Caco-2 (cell line): ENCODE results near the gene CNTN5. TPM values are rescaled to one million over a fixed set of nuclear protein-coding genes. Genes with fewer than 3 reads are reported as not detected.

Experiments used
- BruUV-seq: library from RNA; stranded (reverse); fragments of 400-500 nt; replicated peaks from 2 replicates; lab custom pipeline; 2021; lab: Mats Ljungman, UMichigan
- CTCF ChIA-PET: fragments of 300-600 bp; sonication (Branson Sonifier 250); formaldehyde crosslinking; loops from one replicate; lab custom pipeline; 2022; ENCODE audit warnings: antibody characterized with exemption; lab: Charles Lee
- POLR2A ChIA-PET: fragments of 300-600 bp; sonication (Branson Sonifier 250); formaldehyde crosslinking; loops from one replicate; lab custom pipeline; 2022; ENCODE audit warnings: antibody characterized with exemption; lab: Charles Lee
- DNase-seq, 2 experiments: peaks; one replicate each; pipeline versions ENCODE4 v3.0.0 to v3.0.0-alpha.2; 2020 to 2022
- H3K27me3 ChIP-seq: replicated peaks from 2 replicates; pipeline ENCODE4 v1.6.0; 2011; ENCODE audit warnings: low read length; ENCODE audit not compliant: control insufficient read depth, insufficient read depth
- H3K36me3 ChIP-seq: 2 replicates; pipeline ENCODE4 v1.5.1; 2011; ENCODE audit warnings: low read length; ENCODE audit not compliant: control insufficient read depth, insufficient read depth
- H3K4me1 ChIP-seq: fragments of 250-450 bp; sonication (Bioruptor Pico); 2 replicates; pipeline ENCODE4 v1.5.1; 2020; ENCODE audit warnings: mild to moderate bottlenecking
- H3K4me3 ChIP-seq: 2 replicates; pipeline ENCODE4 v1.5.1; 2011; ENCODE audit warnings: low read depth, mild to moderate bottlenecking, control low read depth, low read length
- H3K9me3 ChIP-seq: fragments of 250-450 bp; sonication (Bioruptor Pico); 2 replicates; pipeline ENCODE4 v1.5.1; 2020; ENCODE audit warnings: mild to moderate bottlenecking, moderate library complexity
- H3K27ac Mint-ChIP-seq: one replicate; pipeline ENCODE4 v1.8.0; 2022; ENCODE audit warnings: mixed read lengths; ENCODE audit not compliant: unreplicated experiment
- H3K27me3 Mint-ChIP-seq: one replicate; pipeline ENCODE4 v1.8.0; 2022; ENCODE audit warnings: mixed read lengths; ENCODE audit not compliant: insufficient read depth, unreplicated experiment
- H3K36me3 Mint-ChIP-seq: one replicate; pipeline ENCODE4 v1.8.0; 2022; ENCODE audit warnings: mild to moderate bottlenecking, mixed read lengths; ENCODE audit not compliant: insufficient read depth, unreplicated experiment
- H3K4me1 Mint-ChIP-seq: one replicate; pipeline ENCODE4 v1.8.0; 2022; ENCODE audit warnings: low read depth, mixed read lengths; ENCODE audit not compliant: unreplicated experiment
- H3K4me3 Mint-ChIP-seq: one replicate; pipeline ENCODE4 v1.8.0; 2022; ENCODE audit warnings: mild to moderate bottlenecking, moderate library complexity, mixed read lengths; ENCODE audit not compliant: unreplicated experiment
- H3K9me3 Mint-ChIP-seq: one replicate; pipeline ENCODE4 v1.8.0; 2022; ENCODE audit warnings: mixed read lengths; ENCODE audit not compliant: unreplicated experiment
- CTCF ChIP-seq, 2 experiments: fragments of 200-600 bp in 1 of 2; IDR thresholded peaks; 1 replicate in 1 of 2; 2 replicates in 1 of 2; pipeline versions ENCODE4 v1.5.1 to v1.8.0; 2011 to 2022; ENCODE audit warnings: antibody characterized with exemption in 1 of 2, control low read depth in 1 of 2, inconsistent platforms in 1 of 2, low read depth in 1 of 2, low read length in 1 of 2, mild to moderate bottlenecking in 1 of 2, moderate library complexity in 1 of 2; ENCODE audit not compliant: insufficient read depth in 1 of 2, severe bottlenecking in 1 of 2, unreplicated experiment in 1 of 2
- intact Hi-C: fragments of 100-400 bp; cut with micrococcal nuclease; formaldehyde crosslinking; loops from one replicate; pipeline ENCODE4 v1.10.0; 2022; ENCODE audit not compliant: unreplicated experiment
- total RNA-seq: library from RNA; stranded (reverse); gene quantifications from 2 replicates; pipeline ENCODE4 v1.2.3, GENCODE V29; 2022

Gene CNTN5
- total RNA-seq, 1 experiment from 2014 or later = 1.00 TPM

- ChIA-PET POLR2A (no interaction called here), CTCF (no interaction called here)
- H3K4me3 ChIP-seq = no peak overlapping the region
- no peaks in the 10 kb centered on the region for H3K36me3 ChIP-seq
- Mint-ChIP-seq H3K4me3 (no peak overlapping the region), H3K36me3 (no peaks in the 10 kb centered on the region), H3K4me1 (no peaks in the 10 kb centered on the region), H3K9me3 (peaks cover 37% of the 10 kb centered on the region), H3K27ac (no peak overlapping the region), H3K27me3 (peaks cover 2% of the 10 kb centered on the region)
- no peak for TF ChIP-seq CTCF (IDR thresholded peaks at IDR 0.05; ENCODE audit: insufficient read depth in 1 of 2, low read depth in 1 of 2, low read length in 1 of 2, severe bottlenecking in 1 of 2, unreplicated experiment in 1 of 2)
- H3K9me3 ChIP-seq = peaks cover 4% of the 10 kb centered on the region
- peak; percentile 23 to 38 for DNase-seq
- intact Hi-C loops = loop anchor here (1.0 kb wide), 3 partner anchors 197 to 247 kb away; no protein-coding TSS in a partner anchor
- H3K4me1 ChIP-seq = no peaks in the 10 kb centered on the region; the same call in 1 of the 2 replicates
- H3K27me3 ChIP-seq = no peaks in the 10 kb centered on the region
- BruUV-seq = no TSS peak
Observed at GRCh38 chr11:100328626-100329340, 1308.0 kb downstream of the CNTN5 start.

GRCh38 chr11:100329352-100329751 lies 1308.6 kb downstream of the CNTN5 start:
- BruUV-seq = no TSS peak

GRCh38 chr11:100336873-100337272 lies 1316.1 kb downstream of the CNTN5 start:
- Histone ChIP-seq H3K9me3 (peaks cover 6% of the 10 kb centered on the region; the same call in 1 of the 2 replicates), H3K27me3 (no peaks in the 10 kb centered on the region), H3K4me3 (no peak overlapping the region), H3K4me1 (no peaks in the 10 kb centered on the region), H3K36me3 (no peaks in the 10 kb centered on the region)
- ChIA-PET POLR2A (no interaction called here), CTCF (no interaction called here)
- intact Hi-C loops = no loop called here
- Mint-ChIP-seq H3K4me3 (no peak overlapping the region), H3K27ac (no peak overlapping the region), H3K27me3 (no peaks in the 10 kb centered on the region), H3K36me3 (no peaks in the 10 kb centered on the region), H3K4me1 (no peaks in the 10 kb centered on the region), H3K9me3 (peaks cover 16% of the 10 kb centered on the region)
- no TSS peak for BruUV-seq
- TF ChIP-seq CTCF (IDR thresholded peaks at IDR 0.05; ENCODE audit: insufficient read depth in 1 of 2, low read depth in 1 of 2, low read length in 1 of 2, severe bottlenecking in 1 of 2, unreplicated experiment in 1 of 2) = no peak
- no peak for DNase-seq

More at GRCh38 chr11:100329352-100329751, 1308.6 kb downstream of the CNTN5 start:
- no peak for DNase-seq
- CTCF ChIA-PET = no interaction called here
- intact Hi-C loops = no loop called here
- POLR2A ChIA-PET = no interaction called here
- Histone ChIP-seq H3K36me3 (no peaks in the 10 kb centered on the region), H3K27me3 (no peaks in the 10 kb centered on the region), H3K4me1 (no peaks in the 10 kb centered on the region; the same call in 1 of the 2 replicates), H3K4me3 (no peak overlapping the region), H3K9me3 (peaks cover 7% of the 10 kb centered on the region)
- Mint-ChIP-seq H3K27me3 (peaks cover 2% of the 10 kb centered on the region), H3K27ac (no peak overlapping the region), H3K4me3 (no peak overlapping the region), H3K9me3 (peaks cover 43% of the 10 kb centered on the region), H3K36me3 (no peaks in the 10 kb centered on the region), H3K4me1 (no peaks in the 10 kb centered on the region)
- TF ChIP-seq CTCF (IDR thresholded peaks at IDR 0.05; ENCODE audit: insufficient read depth in 1 of 2, low read depth in 1 of 2, low read length in 1 of 2, severe bottlenecking in 1 of 2, unreplicated experiment in 1 of 2) = no peak
